ENCODE data around the gene TIMM21.

Gene TIMM21

DNA sequence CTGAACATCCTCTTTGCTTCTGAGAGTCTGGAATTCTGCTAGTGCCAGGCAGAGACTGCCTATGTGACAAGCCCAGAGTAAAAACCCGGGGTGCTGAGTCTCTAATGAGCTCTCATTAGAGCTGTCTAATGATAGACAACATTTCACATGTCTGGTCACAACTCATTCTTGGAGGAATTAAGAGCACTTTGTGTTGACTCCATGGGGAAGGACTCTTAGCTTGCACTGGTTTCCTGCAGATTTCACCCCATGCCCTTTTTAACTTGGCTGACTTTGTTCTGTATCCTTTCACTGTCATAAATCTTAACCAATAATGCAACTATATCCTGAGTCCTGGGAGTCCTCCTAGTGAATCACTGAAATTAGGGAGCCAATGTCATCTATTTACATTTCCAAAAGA is 34.2 kb upstream of the TIMM21 start:
- TF ChIP-seq, protein P1, sequence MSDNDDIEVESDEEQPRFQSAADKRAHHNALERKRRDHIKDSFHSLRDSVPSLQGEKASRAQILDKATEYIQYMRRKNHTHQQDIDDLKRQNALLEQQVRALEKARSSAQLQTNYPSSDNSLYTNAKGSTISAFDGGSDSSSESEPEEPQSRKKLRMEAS (IDR thresholded peaks at IDR 0.05; ENCODE audit: low read depth, low read length) = no peak
- TF ChIP-seq POLR2A (IDR thresholded peaks at IDR 0.05; ENCODE audit: extremely low read depth, insufficient read length) (no peak), CTCF (IDR thresholded peaks at IDR 0.05; ENCODE audit: low read depth, low read length) (no peak), MYC (IDR thresholded peaks at IDR 0.05; ENCODE audit: low read depth, low read length) (no peak)
- H3K4me3 ChIP-seq (ENCODE audit: low read depth, low read length) = no peak overlapping the region
- DNase-seq (ENCODE audit: low read depth) = no peak

DNA sequence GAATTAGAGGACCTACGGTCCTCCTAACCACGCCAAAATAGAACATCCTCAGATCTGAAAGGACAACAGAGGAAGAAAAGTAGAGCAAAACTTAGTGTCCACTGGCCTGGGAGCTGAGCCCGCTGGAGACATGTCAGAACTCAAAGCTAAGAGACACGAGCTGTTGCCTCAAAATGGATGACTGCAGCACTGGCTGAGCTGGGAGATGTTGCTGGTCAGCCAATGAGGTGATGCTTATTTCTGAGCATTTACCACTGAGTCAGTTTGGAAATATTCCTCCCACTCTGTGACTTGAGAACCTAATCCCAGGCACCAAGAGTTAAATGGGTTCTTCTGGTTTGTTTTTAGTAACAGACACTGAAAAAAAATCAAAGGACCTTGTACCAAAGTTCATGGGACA is 33.3 kb upstream of the TIMM21 start:
- TF ChIP-seq POLR2A (IDR thresholded peaks at IDR 0.05; ENCODE audit: extremely low read depth, insufficient read length) (no peak), CTCF (IDR thresholded peaks at IDR 0.05; ENCODE audit: low read depth, low read length) (no peak), MYC (IDR thresholded peaks at IDR 0.05; ENCODE audit: low read depth, low read length) (no peak)
- TF ChIP-seq, protein P1 (IDR thresholded peaks at IDR 0.05; ENCODE audit: low read depth, low read length) = no peak
- no peak for DNase-seq (ENCODE audit: low read depth)
- H3K4me3 ChIP-seq (ENCODE audit: low read depth, low read length) = no peak overlapping the region

GRCh38 chr18:74116633-74117554 is 31.4 kb upstream of the TIMM21 start:
- no peak overlapping the region for H3K4me3 ChIP-seq (ENCODE audit: low read depth, low read length)
- DNase-seq (ENCODE audit: low read depth) = peak; percentile 41
- no peak for TF ChIP-seq POLR2A (IDR thresholded peaks at IDR 0.05; ENCODE audit: extremely low read depth, insufficient read length)
- peak; percentile 51 for TF ChIP-seq CTCF (IDR thresholded peaks at IDR 0.05; ENCODE audit: low read depth, low read length)
- no peak for TF ChIP-seq MYC (IDR thresholded peaks at IDR 0.05; ENCODE audit: low read depth, low read length)

- TF ChIP-seq POLR2A (IDR thresholded peaks at IDR 0.05; ENCODE audit: extremely low read depth, insufficient read length) = no peak
- TF ChIP-seq, protein P1 (IDR thresholded peaks at IDR 0.05; ENCODE audit: low read depth, low read length) = no peak
- no peak for TF ChIP-seq MYC (IDR thresholded peaks at IDR 0.05; ENCODE audit: low read depth, low read length)
- TF ChIP-seq CTCF (IDR thresholded peaks at IDR 0.05; ENCODE audit: low read depth, low read length) = no peak
- no peak overlapping the region for H3K4me3 ChIP-seq (ENCODE audit: low read depth, low read length)
- DNase-seq (ENCODE audit: low read depth) = no peak
These were observed 25.1 kb upstream of the TIMM21 start for GRCh38 chr18:74123200-74123599.

- no peak overlapping the region for H3K4me3 ChIP-seq (ENCODE audit: low read depth, low read length)
- TF ChIP-seq POLR2A (IDR thresholded peaks at IDR 0.05; ENCODE audit: extremely low read depth, insufficient read length) (no peak), MYC (IDR thresholded peaks at IDR 0.05; ENCODE audit: low read depth, low read length) (no peak)
- TF ChIP-seq, protein P1 (IDR thresholded peaks at IDR 0.05; ENCODE audit: low read depth, low read length) = no peak
- DNase-seq (ENCODE audit: low read depth) = no peak
These were observed 23.7 kb upstream of the TIMM21 start for GRCh38 chr18:74124642-74125041.
